GM23338 (cell line): ENCODE data around the gene TRIM15. TPM values are rescaled to one million over a fixed set of nuclear protein-coding genes. Genes with fewer than 3 reads are reported as not detected.

Experiments
- CREB1 ChIP-seq: fragments of 250-450 bp; sonication (Bioruptor Pico); IDR thresholded peaks from 2 replicates; pipeline ENCODE4 v1.5.0; 2020; ENCODE audit warnings: low read depth, mild to moderate bottlenecking, moderate library complexity
- ETS1 ChIP-seq: IDR thresholded peaks from 2 replicates; pipeline ENCODE4 v1.6.1; 2016; ENCODE audit warnings: antibody characterized with exemption
- NANOG ChIP-seq: IDR thresholded peaks from 2 replicates; pipeline ENCODE4 v1.6.1; 2016; ENCODE audit warnings: antibody characterized with exemption, borderline replicate concordance
- POLR2AphosphoS5 ChIP-seq: IDR thresholded peaks from 2 replicates; pipeline ENCODE4 v1.6.1; 2016; ENCODE audit warnings: antibody characterized with exemption, low read depth
- REST ChIP-seq: IDR thresholded peaks from one replicate; pipeline ENCODE4 v1.6.1; 2018; ENCODE audit warnings: antibody characterized with exemption; ENCODE audit not compliant: unreplicated experiment
- STAT1 ChIP-seq: IDR thresholded peaks from one replicate; pipeline ENCODE4 v1.6.1; 2016; ENCODE audit warnings: antibody characterized with exemption; ENCODE audit not compliant: unreplicated experiment
- ZNF462 ChIP-seq: fragments of 250-450 bp; sonication (Bioruptor Pico); IDR thresholded peaks from 2 replicates; pipeline ENCODE4 v1.5.0; 2020; ENCODE audit warnings: mild to moderate bottlenecking, moderate library complexity
- polyA plus RNA-seq: library from polyadenylated mRNA; unstranded; fragments of >200 nt; fragmentation: Nextera tagmentation; extraction: Ambion mirVana; gene quantifications from 2 replicates; pipeline ENCODE4 v1.2.1, GENCODE V29; 2016
- total RNA-seq: library from RNA; depleted of rRNA; stranded (reverse); fragments of >200 nt; shearing (Covaris generic); gene quantifications from 2 replicates; pipeline ENCODE4 v1.2.3, GENCODE V29; 2014

TRIM15 gene
- total and polyA plus RNA-seq, 2 experiments from 2014 or later: 0.21 to 1.0 TPM

GRCh38 chr6:30175765-30176164 is 12.4 kb downstream of the TRIM15 start (continued):
- TF ChIP-seq ZNF462 (CRISPR knock-in tag) (no peak), NANOG (no peak), CREB1 (no peak), STAT1 (no peak), POLR2AphosphoS5 (no peak), ETS1 (no peak), REST (no peak)
